Measurements from ENCODE around the gene LRRC18. TPM values are rescaled to one million over a fixed set of nuclear protein-coding genes. Genes with fewer than 3 reads are reported as not detected.

LRRC18 gene
- polyA plus RNA-seq, 1 donor, result 0.24 TPM

DNA sequence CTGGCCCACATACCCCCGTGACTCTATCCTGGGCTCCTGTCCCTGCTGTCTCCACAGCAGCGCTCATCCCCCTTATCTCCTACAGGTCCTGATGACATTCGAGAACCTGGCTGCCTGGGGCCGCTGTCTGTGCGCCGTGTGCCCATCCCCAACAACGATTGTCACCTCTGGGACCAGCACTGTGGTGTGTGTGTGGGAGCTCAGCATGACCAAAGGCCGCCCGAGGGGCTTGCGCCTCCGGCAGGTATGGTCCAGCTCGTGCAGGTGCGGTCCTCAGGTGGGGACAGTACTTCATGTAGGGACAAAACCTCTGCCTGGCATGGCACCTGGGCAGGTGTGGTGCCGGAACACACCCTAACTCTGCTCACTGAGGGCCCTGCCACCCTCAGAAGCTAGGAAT is 30.4 kb upstream of the LRRC18 start:
- H3K4me1 ChIP-seq (ENCODE audit: control insufficient read depth, insufficient read depth, low read length), result no peaks in the 10 kb centered on the region
- DNase-seq, result no peak
- peaks cover 3% of the 10 kb centered on the region for H3K27me3 ChIP-seq (ENCODE audit: control insufficient read depth, insufficient read depth, low read length)
- no CpG with 5 or more reads among the region's 14 CpGs for WGBS (ENCODE audit: insufficient coverage, low lambda C conversion rate)
- no peaks in the 10 kb centered on the region for H3K36me3 ChIP-seq (ENCODE audit: control insufficient read depth, insufficient read depth, low read length)
- no peak overlapping the region for H3K27ac ChIP-seq (ENCODE audit: low read length)
- no peaks in the 10 kb centered on the region for H3K9me3 ChIP-seq (ENCODE audit: control insufficient read depth, low read depth, low read length)
- H3K4me3 ChIP-seq (ENCODE audit: low read length), result no peak overlapping the region

GRCh38 chr10:48968036-48968435 is 28.4 kb upstream of the LRRC18 start:
- H3K4me1 ChIP-seq (ENCODE audit: control insufficient read depth, insufficient read depth, low read length), result no peaks in the 10 kb centered on the region
- no peaks in the 10 kb centered on the region for H3K9me3 ChIP-seq (ENCODE audit: control insufficient read depth, low read depth, low read length)
- no peak for DNase-seq
- no peaks in the 10 kb centered on the region for H3K36me3 ChIP-seq (ENCODE audit: control insufficient read depth, insufficient read depth, low read length)
- peaks cover 3% of the 10 kb centered on the region for H3K27me3 ChIP-seq (ENCODE audit: control insufficient read depth, insufficient read depth, low read length)
- no CpG with 5 or more reads among the region's 3 CpGs for WGBS (ENCODE audit: insufficient coverage, low lambda C conversion rate)
- no peak overlapping the region for H3K27ac ChIP-seq (ENCODE audit: low read length)
- H3K4me3 ChIP-seq (ENCODE audit: low read length), result no peak overlapping the region

GRCh38 chr10:48965460-48965859 is 25.8 kb upstream of the LRRC18 start:
- peaks cover 3% of the 10 kb centered on the region for H3K27me3 ChIP-seq (ENCODE audit: control insufficient read depth, insufficient read depth, low read length)
- no peak overlapping the region for H3K27ac ChIP-seq (ENCODE audit: low read length)
- H3K4me3 ChIP-seq (ENCODE audit: low read length), result no peak overlapping the region
- no peak for DNase-seq
- no peaks in the 10 kb centered on the region for H3K36me3 ChIP-seq (ENCODE audit: control insufficient read depth, insufficient read depth, low read length)
- 100% methylated on average over 1 of the region's 4 CpGs for WGBS (ENCODE audit: insufficient coverage, low lambda C conversion rate)
- H3K4me1 ChIP-seq (ENCODE audit: control insufficient read depth, insufficient read depth, low read length), result no peaks in the 10 kb centered on the region
- H3K9me3 ChIP-seq (ENCODE audit: control insufficient read depth, low read depth, low read length), result no peaks in the 10 kb centered on the region

DNA sequence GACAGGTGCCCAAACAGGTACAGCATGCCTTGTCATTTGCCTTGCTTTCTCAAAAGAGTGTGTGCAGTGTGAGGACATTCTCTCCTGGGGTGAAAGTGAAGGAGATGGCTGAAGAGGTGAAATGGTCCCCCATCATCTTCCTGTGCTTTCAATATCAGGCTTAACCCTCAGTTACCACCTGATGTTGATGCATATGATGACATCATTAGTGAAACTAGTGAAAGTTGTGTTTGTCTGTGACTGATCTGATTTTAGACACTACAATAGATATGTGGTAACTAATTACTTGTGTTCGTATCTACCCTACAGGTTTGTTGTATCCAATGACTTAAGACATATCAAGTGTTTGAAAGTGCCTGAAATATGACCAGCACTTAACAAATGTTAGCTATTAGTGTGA is 24.4 kb upstream of the LRRC18 start:
- Histone ChIP-seq H3K4me1 (ENCODE audit: control insufficient read depth, insufficient read depth, low read length) (no peaks in the 10 kb centered on the region), H3K27ac (ENCODE audit: low read length) (no peak overlapping the region), H3K9me3 (ENCODE audit: control insufficient read depth, low read depth, low read length) (no peaks in the 10 kb centered on the region), H3K27me3 (ENCODE audit: control insufficient read depth, insufficient read depth, low read length) (peaks cover 3% of the 10 kb centered on the region), H3K4me3 (ENCODE audit: low read length) (no peak overlapping the region), H3K36me3 (ENCODE audit: control insufficient read depth, insufficient read depth, low read length) (no peaks in the 10 kb centered on the region)
- WGBS (ENCODE audit: insufficient coverage, low lambda C conversion rate), result no CpG with 5 or more reads among the region's 1 CpG
- DNase-seq, result no peak

DNA sequence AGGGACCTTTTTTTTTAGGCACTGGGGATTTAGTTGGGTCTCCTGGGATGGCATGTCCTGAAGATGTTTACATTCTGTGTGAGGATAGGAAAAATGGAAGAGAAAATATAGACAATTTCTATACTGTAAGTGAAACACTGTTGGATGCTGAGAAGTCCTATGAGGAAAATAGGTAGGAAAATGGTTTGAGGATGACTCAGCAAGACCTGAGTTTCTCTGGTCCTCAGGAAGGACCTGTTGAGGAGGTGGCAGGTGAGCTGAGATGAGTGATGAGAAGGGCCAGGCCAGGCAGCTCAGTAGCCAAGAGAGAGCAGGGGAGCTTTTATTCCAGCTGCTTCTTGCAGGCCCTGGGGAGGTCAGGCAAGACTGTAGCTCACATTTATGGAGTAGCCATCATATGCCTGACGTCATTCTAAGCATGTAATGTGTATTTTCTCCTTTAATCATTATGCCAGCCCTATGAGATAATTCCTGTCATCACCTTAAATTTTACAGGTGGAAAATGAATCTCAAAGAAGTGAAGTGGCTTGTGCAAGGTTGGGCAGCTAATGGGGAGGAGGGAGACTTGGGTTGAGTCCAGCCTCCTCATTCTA is 19.1 kb upstream of the LRRC18 start:
- Histone ChIP-seq H3K36me3 (ENCODE audit: control insufficient read depth, insufficient read depth, low read length) (no peaks in the 10 kb centered on the region), H3K4me1 (ENCODE audit: control insufficient read depth, insufficient read depth, low read length) (no peaks in the 10 kb centered on the region), H3K9me3 (ENCODE audit: control insufficient read depth, low read depth, low read length) (no peaks in the 10 kb centered on the region), H3K27ac (ENCODE audit: low read length) (no peak overlapping the region), H3K27me3 (ENCODE audit: control insufficient read depth, insufficient read depth, low read length) (no peaks in the 10 kb centered on the region), H3K4me3 (ENCODE audit: low read length) (no peak overlapping the region)
- WGBS (ENCODE audit: insufficient coverage, low lambda C conversion rate), result no CpG with 5 or more reads among the region's 1 CpG
- no peak for DNase-seq

- H3K27ac ChIP-seq (ENCODE audit: low read length), result no peak overlapping the region
- no peaks in the 10 kb centered on the region for H3K4me1 ChIP-seq (ENCODE audit: control insufficient read depth, insufficient read depth, low read length)
- H3K4me3 ChIP-seq (ENCODE audit: low read length), result no peak overlapping the region
- no peaks in the 10 kb centered on the region for H3K27me3 ChIP-seq (ENCODE audit: control insufficient read depth, insufficient read depth, low read length)
- WGBS (ENCODE audit: insufficient coverage, low lambda C conversion rate), result no CpG with 5 or more reads among the region's 16 CpGs
- DNase-seq, result no peak
- H3K36me3 ChIP-seq (ENCODE audit: control insufficient read depth, insufficient read depth, low read length), result no peaks in the 10 kb centered on the region
- no peaks in the 10 kb centered on the region for H3K9me3 ChIP-seq (ENCODE audit: control insufficient read depth, low read depth, low read length)
These were observed 17.9 kb upstream of the LRRC18 start for GRCh38 chr10:48957361-48958151.

DNA sequence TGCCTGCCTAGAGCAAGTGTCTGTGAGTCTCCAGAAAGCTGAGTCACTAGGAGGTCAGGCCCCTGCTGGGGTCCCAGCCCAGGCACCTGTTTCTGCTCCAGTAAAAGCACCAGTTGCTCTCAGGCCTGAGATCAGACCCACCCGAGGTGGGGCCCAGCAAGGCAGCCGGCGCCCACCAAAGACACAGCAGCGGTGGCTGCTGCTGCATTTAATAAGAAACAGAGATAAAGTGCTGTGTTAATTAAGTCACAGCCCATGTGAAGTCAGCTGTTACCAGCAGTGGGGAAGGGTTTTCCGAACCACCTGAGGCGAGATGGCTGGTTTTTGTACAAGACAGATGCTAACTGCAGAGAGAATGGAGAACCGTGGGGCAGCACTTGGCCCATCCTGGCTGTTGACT is 12.1 kb upstream of the LRRC18 start:
- Histone ChIP-seq H3K27me3 (ENCODE audit: control insufficient read depth, insufficient read depth, low read length) (no peaks in the 10 kb centered on the region), H3K9me3 (ENCODE audit: control insufficient read depth, low read depth, low read length) (no peaks in the 10 kb centered on the region), H3K27ac (ENCODE audit: low read length) (no peak overlapping the region), H3K4me3 (ENCODE audit: low read length) (no peak overlapping the region), H3K36me3 (ENCODE audit: control insufficient read depth, insufficient read depth, low read length) (no peaks in the 10 kb centered on the region), H3K4me1 (ENCODE audit: control insufficient read depth, insufficient read depth, low read length) (no peaks in the 10 kb centered on the region)
- no peak for DNase-seq
- WGBS (ENCODE audit: insufficient coverage, low lambda C conversion rate), result no CpG with 5 or more reads among the region's 7 CpGs

DNA sequence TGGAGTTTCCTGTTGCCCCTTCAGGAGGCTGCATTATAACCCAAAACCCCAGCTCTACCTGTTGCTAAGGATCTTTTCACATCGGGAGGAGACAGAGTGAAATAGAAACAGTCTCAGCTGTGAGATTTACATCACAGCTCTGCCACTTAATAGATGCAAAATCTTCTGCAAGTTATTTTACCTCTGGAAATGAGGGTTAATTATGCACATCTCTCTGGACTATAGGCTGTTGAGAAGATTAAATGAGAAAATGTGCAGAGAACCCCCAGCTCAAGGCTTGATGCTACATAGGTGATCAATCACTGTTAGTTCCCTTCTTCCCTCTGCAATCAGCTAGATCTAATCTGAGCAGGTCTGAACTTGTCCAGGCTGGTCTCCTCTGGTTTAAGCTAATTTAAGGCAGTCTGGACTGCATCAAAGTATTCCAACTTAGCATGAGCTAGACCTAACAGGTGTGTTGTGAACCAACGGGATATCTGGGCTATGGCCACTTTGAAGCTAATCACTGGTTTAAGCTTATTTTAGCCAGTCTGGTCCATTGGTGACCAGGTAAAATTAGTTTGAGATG is 8.9 kb upstream of the LRRC18 start:
- no peak overlapping the region for H3K27ac ChIP-seq (ENCODE audit: low read length)
- no peak for DNase-seq
- no peak overlapping the region for H3K4me3 ChIP-seq (ENCODE audit: low read length)
- 100% methylated on average over 1 of the region's 2 CpGs for WGBS (ENCODE audit: insufficient coverage, low lambda C conversion rate)
- H3K4me1 ChIP-seq (ENCODE audit: control insufficient read depth, insufficient read depth, low read length), result peaks cover 13% of the 10 kb centered on the region
- H3K9me3 ChIP-seq (ENCODE audit: control insufficient read depth, low read depth, low read length), result no peaks in the 10 kb centered on the region
- H3K36me3 ChIP-seq (ENCODE audit: control insufficient read depth, insufficient read depth, low read length), result no peaks in the 10 kb centered on the region
- H3K27me3 ChIP-seq (ENCODE audit: control insufficient read depth, insufficient read depth, low read length), result no peaks in the 10 kb centered on the region

DNA sequence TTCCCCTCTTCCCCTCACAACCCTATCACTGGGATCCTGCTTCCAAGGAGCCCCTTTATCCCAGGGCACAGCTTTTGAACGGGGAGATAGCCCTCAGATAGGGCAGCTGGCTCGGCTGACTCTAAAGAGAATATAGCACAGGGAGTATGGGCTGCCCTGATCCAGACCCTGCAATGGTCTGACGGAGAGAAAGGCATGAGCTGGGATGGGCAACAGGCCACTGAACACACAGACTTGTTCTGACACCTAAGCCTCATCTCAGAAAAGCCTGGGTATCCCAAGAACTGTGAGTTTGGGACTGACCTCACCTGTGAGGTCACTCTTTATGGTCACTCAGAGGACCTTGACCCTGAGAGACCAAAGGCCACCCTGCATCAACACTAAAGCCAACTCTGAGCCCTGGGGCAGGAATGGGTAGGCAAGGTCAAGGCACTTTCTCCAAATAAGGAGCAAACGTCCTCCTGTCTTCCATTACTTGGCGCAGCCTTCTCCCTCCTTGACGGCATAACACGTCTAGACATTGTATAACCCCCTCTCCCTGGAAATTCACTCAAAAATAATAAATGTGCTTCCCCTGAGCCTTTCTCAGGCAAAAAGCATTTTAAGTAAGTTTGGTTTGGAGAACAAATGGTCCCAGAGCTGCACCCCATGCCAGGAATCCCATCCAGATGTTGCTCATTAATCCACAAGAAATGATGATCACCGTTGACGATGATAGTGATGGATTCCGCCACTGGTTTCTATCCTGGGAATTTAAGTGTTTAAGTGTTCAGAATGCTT is 8.2 kb upstream of the LRRC18 start:
- Histone ChIP-seq H3K4me1 (ENCODE audit: control insufficient read depth, insufficient read depth, low read length) (peaks cover 13% of the 10 kb centered on the region), H3K9me3 (ENCODE audit: control insufficient read depth, low read depth, low read length) (no peaks in the 10 kb centered on the region), H3K4me3 (ENCODE audit: low read length) (no peak overlapping the region), H3K27me3 (ENCODE audit: control insufficient read depth, insufficient read depth, low read length) (no peaks in the 10 kb centered on the region), H3K27ac (ENCODE audit: low read length) (no peak overlapping the region), H3K36me3 (ENCODE audit: control insufficient read depth, insufficient read depth, low read length) (no peaks in the 10 kb centered on the region)
- DNase-seq, result no peak
- no CpG with 5 or more reads among the region's 10 CpGs for WGBS (ENCODE audit: insufficient coverage, low lambda C conversion rate)

DNA sequence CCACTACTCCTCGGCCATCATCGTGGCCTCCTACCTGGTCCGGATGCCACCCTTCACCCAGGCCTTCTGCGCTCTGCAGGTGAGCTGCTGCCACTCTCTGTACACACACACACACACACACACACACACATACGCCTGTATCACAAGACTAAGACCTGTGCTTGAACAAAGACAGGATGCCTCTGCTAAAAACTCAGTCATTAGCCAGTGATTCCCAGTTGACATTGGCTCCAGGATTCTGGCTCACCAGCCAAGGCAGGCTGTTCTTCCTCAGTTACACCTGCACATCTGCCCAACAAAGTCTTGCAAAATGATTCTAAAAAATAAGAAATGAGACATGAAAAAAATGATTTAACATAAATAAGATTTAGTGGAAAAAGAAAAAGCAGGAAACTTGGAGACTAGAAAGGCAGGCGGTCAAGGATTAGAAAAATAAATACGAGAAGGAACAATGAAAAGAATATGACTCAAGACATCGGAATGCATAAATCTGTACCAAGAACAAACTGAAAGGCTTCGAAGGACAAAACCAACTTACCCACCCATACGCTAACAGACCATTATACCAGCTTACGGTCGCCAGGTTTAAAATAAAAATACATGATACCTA is 7.4 kb upstream of the LRRC18 start:
- Histone ChIP-seq H3K4me1 (ENCODE audit: control insufficient read depth, insufficient read depth, low read length) (peaks cover 13% of the 10 kb centered on the region), H3K4me3 (ENCODE audit: low read length) (no peak overlapping the region), H3K27ac (ENCODE audit: low read length) (no peak overlapping the region), H3K36me3 (ENCODE audit: control insufficient read depth, insufficient read depth, low read length) (no peaks in the 10 kb centered on the region), H3K9me3 (ENCODE audit: control insufficient read depth, low read depth, low read length) (no peaks in the 10 kb centered on the region), H3K27me3 (ENCODE audit: control insufficient read depth, insufficient read depth, low read length) (no peaks in the 10 kb centered on the region)
- WGBS (ENCODE audit: insufficient coverage, low lambda C conversion rate), result 73% methylated on average over 3 of the region's 12 CpGs
- DNase-seq, result no peak

Measured in large intestine (tissue), 3 donors.